WERI-Rb-1 (cell line): Measurements from ENCODE around the gene PPP2R5E.

Source experiments
- DNase-seq: peaks from one replicate; pipeline ENCODE4 v3.0.0-alpha.2; 2020
- H3K27ac ChIP-seq: fragments of 250-450 bp; sonication (Bioruptor Pico); 2 replicates; pipeline ENCODE4 v1.5.1; 2020; ENCODE audit warnings: mild to moderate bottlenecking, moderate library complexity
- H3K27me3 ChIP-seq: fragments of 250-450 bp; sonication (Bioruptor Pico); 2 replicates; pipeline ENCODE4 v1.5.1; 2021; ENCODE audit warnings: mild to moderate bottlenecking, low read depth, moderate library complexity; ENCODE audit not compliant: insufficient read depth, severe bottlenecking
- H3K36me3 ChIP-seq: fragments of 250-450 bp; sonication (Bioruptor Pico); 2 replicates; pipeline ENCODE4 v1.5.1; 2020; ENCODE audit warnings: mild to moderate bottlenecking, moderate library complexity
- H3K4me3 ChIP-seq: 2 replicates; pipeline ENCODE4 v1.5.1; 2011; ENCODE audit warnings: low read depth, mild to moderate bottlenecking, control low read depth, low read length
- H3K9me3 ChIP-seq: fragments of 250-450 bp; sonication (Bioruptor Pico); 2 replicates; pipeline ENCODE4 v1.5.1; 2021; ENCODE audit warnings: mild to moderate bottlenecking, moderate library complexity; ENCODE audit not compliant: severe bottlenecking
- CTCF ChIP-seq: IDR thresholded peaks from 2 replicates; pipeline ENCODE4 v1.5.1; 2011; ENCODE audit warnings: low read depth, mild to moderate bottlenecking, control low read depth, inconsistent platforms, low read length

Gene PPP2R5E

DNA sequence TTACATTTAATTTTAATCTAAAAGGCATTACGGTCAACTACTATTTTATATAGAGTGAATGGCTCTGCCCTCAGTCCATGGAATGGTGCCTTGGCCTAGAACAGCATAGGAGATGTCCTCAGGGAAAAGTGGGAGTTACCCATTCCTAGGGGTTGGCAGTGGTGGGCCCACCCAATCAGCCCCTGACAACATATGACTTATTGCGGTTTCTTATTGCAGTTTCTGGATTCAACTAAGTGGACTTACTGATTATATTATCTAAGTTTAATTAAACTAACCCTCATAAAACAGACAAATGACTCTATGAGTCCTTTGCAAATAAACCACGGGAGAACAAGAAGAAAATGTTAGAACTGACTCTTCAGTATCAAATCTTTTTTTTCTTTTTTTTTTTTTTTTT lies 2.3 kb upstream of the PPP2R5E start:
- peaks cover 11% of the 10 kb centered on the region for H3K36me3 ChIP-seq
- no peaks in the 10 kb centered on the region for H3K27me3 ChIP-seq
- TF ChIP-seq CTCF: no peak
- no peak for DNase-seq
- no peak overlapping the region for H3K27ac ChIP-seq
- H3K9me3 ChIP-seq: no peaks in the 10 kb centered on the region
- H3K4me3 ChIP-seq: no peak overlapping the region

DNA sequence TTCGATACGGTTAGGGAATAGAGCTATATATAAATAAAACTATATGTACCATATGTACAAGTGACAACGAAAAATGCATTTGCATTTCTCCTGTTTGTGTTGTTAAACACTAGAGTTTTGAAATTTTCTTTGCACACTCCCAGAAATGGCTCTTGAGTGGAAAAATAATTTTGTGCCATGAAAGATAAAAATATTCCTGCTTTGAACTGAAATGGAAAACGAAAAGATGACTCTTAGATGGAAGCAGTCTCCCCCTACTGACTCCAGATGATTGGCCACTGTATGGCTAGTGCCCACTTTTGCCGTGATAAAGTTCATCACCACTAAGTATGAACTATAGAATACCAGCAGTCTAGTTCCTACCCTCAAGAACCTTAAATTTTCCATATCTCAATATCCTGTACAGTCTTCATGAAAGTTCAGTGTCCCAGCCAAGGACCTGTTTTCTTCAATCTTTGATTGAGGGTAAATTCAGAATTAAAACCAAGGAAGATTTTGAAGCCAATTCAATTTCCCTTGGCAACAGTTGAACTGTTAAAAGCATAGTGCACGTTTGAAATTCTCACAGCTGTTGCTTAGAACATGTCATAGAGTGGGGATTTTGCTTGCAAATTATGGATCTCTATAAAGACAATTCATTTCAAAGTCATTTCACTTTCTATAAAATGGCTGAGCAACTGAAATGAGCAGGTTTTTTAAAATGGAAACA lies 1.6 kb upstream of the PPP2R5E start:
- no peak for DNase-seq
- Histone ChIP-seq H3K27ac (no peak overlapping the region), H3K4me3 (peak overlapping the region; percentile 87)

GRCh38 chr14:63543826-63544406 lies 739 bp upstream of the PPP2R5E start:
- Histone ChIP-seq H3K27me3 (no peaks in the 10 kb centered on the region), H3K36me3 (peaks cover 20% of the 10 kb centered on the region), H3K9me3 (no peaks in the 10 kb centered on the region), H3K27ac (peak overlapping the region; percentile 75), H3K4me3 (peak overlapping the region; percentile 87)
- TF ChIP-seq CTCF: no peak
- DNase-seq: no peak

More for the DNA sequence above, 1.6 kb upstream of the PPP2R5E start:
- peaks cover 11% of the 10 kb centered on the region for H3K36me3 ChIP-seq
- peak; percentile 43; the same call in 1 of the 2 replicates for TF ChIP-seq CTCF
- no peaks in the 10 kb centered on the region for H3K9me3 ChIP-seq
- H3K27me3 ChIP-seq: no peaks in the 10 kb centered on the region

DNA sequence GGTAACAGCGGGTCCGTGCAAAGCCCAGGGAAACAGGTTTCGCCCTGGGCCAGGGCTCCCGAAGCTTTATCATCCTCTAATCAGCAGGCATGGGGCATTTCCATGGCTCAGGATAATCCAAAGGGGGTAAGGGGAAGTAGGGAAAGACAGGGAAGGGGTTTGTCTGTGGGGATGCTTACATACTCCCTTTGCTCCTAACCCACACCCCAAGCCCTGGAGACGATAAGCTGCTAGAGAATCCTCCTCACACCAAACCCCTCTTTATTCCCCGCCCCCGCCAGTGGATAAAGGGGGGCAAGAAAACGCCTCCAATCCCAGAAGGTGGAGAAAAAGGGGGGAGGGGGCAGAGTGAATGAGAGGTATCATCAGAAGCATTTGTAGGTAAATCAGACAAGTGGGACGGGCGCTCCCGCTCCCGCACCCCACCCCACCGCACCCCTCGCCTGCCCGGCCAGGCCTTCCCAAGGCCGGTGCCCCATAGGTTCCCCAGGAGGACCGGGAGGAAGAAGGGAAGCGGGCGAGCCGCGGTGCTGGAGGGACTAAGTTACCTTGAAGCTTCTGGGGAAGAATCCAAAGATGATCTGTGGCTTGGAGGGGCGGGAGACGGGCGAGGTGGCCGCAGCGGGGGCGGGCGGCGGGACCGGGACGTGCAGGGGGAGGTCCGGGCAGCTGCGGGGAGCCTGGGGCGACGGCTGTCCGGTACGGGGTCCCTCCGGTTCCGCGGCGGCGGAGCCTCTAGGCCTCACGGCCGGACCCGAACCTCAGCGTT lies 762 bp downstream of the PPP2R5E start:
- peaks cover 34% of the 10 kb centered on the region for H3K36me3 ChIP-seq
- TF ChIP-seq CTCF: no peak
- peak overlapping the region; percentile 87 for H3K4me3 ChIP-seq
- H3K27me3 ChIP-seq: no peaks in the 10 kb centered on the region
- peak overlapping the region; percentile 94 for H3K27ac ChIP-seq
- H3K9me3 ChIP-seq: no peaks in the 10 kb centered on the region
- peak; percentile 74 for DNase-seq

- Histone ChIP-seq H3K9me3 (no peaks in the 10 kb centered on the region), H3K36me3 (peaks cover 79% of the 10 kb centered on the region), H3K27ac (no peak overlapping the region), H3K27me3 (no peaks in the 10 kb centered on the region), H3K4me3 (no peak overlapping the region)
- no peak for TF ChIP-seq CTCF
- DNase-seq: no peak
These were observed 7.3 kb downstream of the PPP2R5E start for GRCh38 chr14:63535918-63536317.
